HG02571 (cell line): ENCODE measurements around the gene CCDC88B.
"Not testable (repeated sequence)": the region's sequence is repeated elsewhere in the genome, so short reads cannot be mapped to it uniquely, and the experiment has no call there.

ENCODE experiments used
- ATAC-seq: cut with Tn5 transposase; IDR thresholded peaks from one replicate; pipeline ENCODE4 v1.9.1; 2021; ENCODE audit warnings: mild to moderate bottlenecking, moderate library complexity; ENCODE audit not compliant: unreplicated experiment

Gene CCDC88B

GRCh38 chr11:64305075-64305690 is 34.8 kb upstream of the CCDC88B start, which contains the start of gene ESRRA:
ESRRA (plus strand) TSS chr11:64305524; CDS start chr11:64307180, 1,656 bp downstream.
- ATAC-seq = peak; percentile 63

DNA sequence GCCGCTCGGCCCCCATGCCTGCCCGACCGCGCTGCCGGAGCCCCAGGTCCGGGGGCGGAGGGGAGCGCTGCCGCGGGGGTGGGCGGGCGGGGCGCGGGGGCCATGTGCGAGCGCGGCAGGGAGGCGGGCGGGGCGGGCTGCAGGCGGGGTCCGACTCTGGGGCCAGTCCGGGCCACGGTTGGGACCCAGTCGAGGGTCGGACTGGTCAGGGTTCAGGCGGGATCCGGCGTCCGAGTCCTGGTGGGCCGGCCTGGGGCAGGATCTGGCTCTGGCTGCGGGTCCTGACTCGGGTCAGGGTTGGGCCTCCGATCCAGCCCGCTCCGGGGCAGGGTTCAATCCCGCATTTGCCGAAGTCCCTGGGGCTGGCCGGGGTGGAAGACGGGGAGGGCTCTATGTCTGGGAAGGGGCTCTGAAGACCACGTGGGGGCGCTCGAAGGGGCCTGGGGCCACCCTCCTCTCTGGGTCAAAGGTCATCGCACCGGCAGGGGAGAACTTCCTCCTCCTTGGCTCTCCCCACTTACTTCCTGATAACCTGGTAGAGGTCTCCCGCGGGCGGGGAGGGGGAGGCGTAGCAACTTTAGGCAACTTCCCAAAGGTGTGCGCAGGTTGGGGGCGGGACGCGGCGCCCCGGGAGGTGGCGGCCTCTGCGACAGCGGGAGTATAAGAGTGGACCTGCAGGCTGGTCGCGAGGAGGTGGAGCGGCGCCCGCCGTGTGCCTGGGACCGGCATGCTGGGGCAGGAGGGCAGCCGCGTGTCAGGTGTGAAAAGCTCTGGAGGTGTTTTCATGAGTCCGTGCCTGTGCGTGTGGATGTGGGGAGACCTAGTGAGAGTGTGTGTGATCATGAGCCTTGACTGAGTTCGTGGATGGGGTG is 34.1 kb upstream of the CCDC88B start:
- ATAC-seq = peak; percentile 22

- ATAC-seq = no peak
Measured at GRCh38 chr11:64306563-64306875, 33.5 kb upstream of the CCDC88B start.

GRCh38 chr11:64306876-64307622 is 33.0 kb upstream of the CCDC88B start:
- no peak for ATAC-seq

DNA sequence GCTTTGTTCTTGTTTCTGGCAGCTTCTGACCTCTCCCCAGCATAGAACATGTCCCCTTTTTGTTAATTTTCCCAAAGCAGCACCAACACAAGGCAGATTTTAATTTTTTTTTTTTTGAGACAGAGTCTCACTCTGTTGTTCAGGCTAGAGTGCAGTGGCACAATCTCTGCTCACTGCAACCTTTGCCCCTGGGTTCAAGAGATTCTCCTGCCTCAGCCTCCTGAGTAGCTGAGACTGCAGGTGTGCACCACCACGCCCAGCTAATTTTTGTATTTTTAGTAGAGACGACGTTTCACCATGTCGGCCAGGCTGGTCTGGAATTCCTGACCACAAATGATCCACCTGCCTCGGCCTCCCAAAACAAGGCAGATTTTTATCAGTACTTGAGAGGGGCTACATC is 32.2 kb upstream of the CCDC88B start:
- ATAC-seq = not testable (repeated sequence)

GRCh38 chr11:64312947-64313346 is 27.1 kb upstream of the CCDC88B start:
- no peak for ATAC-seq

GRCh38 chr11:64313491-64314145 is 26.4 kb upstream of the CCDC88B start:
- no peak for ATAC-seq

GRCh38 chr11:64314146-64314804 is 25.7 kb upstream of the CCDC88B start:
- no peak for ATAC-seq

DNA sequence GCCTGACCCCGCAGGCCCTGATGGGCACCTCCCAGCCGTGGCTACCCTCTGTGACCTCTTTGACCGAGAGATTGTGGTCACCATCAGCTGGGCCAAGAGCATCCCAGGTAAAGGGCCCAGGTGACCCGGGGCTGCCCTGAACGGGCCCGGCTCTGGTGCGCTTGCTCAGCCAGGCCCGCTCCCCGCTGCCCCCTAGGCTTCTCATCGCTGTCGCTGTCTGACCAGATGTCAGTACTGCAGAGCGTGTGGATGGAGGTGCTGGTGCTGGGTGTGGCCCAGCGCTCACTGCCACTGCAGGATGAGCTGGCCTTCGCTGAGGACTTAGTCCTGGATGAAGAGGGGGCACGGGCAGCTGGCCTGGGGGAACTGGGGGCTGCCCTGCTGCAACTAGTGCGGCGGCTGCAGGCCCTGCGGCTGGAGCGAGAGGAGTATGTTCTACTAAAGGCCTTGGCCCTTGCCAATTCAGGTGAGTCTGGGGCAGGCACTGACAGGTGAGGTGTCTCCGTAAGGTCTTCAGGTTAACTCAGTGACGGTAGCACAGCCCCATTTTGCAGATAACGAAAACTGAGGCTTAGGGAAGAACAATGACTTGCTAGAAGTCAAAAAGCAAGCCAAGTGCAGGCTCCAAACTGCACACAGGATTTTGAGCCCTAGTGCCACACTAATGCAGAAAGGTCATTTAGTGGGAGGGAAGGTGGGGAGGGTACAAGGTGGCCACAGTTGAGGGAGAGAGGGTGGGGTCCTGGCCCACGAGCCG is 25.0 kb upstream of the CCDC88B start:
- no peak for ATAC-seq

DNA sequence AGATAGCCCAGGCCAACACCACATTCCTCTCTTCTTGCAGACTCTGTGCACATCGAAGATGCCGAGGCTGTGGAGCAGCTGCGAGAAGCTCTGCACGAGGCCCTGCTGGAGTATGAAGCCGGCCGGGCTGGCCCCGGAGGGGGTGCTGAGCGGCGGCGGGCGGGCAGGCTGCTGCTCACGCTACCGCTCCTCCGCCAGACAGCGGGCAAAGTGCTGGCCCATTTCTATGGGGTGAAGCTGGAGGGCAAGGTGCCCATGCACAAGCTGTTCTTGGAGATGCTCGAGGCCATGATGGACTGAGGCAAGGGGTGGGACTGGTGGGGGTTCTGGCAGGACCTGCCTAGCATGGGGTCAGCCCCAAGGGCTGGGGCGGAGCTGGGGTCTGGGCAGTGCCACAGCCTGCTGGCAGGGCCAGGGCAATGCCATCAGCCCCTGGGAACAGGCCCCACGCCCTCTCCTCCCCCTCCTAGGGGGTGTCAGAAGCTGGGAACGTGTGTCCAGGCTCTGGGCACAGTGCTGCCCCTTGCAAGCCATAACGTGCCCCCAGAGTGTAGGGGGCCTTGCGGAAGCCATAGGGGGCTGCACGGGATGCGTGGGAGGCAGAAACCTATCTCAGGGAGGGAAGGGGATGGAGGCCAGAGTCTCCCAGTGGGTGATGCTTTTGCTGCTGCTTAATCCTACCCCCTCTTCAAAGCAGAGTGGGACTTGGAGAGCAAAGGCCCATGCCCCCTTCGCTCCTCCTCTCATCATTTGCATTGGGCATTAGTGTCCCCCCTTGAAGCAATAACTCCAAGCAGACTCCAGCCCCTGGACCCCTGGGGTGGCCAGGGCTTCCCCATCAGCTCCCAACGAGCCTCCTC is 24.1 kb upstream of the CCDC88B start:
- not testable (repeated sequence) for ATAC-seq

GRCh38 chr11:64316672-64317324 is 23.2 kb upstream of the CCDC88B start:
- no peak for ATAC-seq

- ATAC-seq = peak; percentile 59
Measured at GRCh38 chr11:64317325-64317960, 22.6 kb upstream of the CCDC88B start, which contains the start of gene TRMT112. TRMT112 (minus strand) TSS chr11:64317559; CDS start chr11:64317526, 33 bp downstream.

DNA sequence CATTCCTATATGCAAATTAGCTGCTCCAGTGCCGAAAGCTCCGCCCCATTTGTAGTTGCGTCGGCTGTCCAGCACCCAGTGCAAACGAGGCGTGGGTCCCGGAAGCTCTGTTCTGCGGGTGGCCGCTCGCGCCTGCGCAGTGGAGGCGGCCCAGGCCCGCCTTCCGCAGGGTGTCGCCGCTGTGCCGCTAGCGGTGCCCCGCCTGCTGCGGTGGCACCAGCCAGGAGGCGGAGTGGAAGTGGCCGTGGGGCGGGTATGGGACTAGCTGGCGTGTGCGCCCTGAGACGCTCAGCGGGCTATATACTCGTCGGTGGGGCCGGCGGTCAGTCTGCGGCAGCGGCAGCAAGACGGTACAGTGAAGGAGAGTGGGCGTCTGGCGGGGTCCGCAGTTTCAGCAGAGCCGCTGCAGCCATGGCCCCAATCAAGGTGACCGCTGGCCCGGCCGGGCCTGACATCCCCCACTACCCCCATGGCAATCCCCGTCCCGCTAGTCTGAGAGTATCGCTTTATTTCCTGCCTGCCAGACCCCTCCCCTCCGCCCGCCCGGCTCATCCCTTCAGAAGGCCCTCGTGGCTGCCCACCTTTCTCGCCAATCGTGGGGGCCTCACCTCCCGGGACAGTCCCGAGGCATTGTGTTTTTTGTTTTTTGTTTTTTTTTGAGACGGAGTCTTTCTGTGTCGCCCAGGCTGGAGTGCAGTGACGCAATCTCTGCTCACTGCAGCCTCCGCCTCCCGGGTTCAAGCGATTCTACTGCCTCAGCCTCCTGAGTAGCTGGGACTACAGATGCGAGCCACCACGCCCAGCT is 21.8 kb upstream of the CCDC88B start, which contains the start of gene PRDX5:
TSS of gene PRDX5 (plus strand) at position 161 of the 805 bp plus-strand sequence. CDS start at position 256, 95 bp downstream.
- peak; percentile 72 for ATAC-seq

DNA sequence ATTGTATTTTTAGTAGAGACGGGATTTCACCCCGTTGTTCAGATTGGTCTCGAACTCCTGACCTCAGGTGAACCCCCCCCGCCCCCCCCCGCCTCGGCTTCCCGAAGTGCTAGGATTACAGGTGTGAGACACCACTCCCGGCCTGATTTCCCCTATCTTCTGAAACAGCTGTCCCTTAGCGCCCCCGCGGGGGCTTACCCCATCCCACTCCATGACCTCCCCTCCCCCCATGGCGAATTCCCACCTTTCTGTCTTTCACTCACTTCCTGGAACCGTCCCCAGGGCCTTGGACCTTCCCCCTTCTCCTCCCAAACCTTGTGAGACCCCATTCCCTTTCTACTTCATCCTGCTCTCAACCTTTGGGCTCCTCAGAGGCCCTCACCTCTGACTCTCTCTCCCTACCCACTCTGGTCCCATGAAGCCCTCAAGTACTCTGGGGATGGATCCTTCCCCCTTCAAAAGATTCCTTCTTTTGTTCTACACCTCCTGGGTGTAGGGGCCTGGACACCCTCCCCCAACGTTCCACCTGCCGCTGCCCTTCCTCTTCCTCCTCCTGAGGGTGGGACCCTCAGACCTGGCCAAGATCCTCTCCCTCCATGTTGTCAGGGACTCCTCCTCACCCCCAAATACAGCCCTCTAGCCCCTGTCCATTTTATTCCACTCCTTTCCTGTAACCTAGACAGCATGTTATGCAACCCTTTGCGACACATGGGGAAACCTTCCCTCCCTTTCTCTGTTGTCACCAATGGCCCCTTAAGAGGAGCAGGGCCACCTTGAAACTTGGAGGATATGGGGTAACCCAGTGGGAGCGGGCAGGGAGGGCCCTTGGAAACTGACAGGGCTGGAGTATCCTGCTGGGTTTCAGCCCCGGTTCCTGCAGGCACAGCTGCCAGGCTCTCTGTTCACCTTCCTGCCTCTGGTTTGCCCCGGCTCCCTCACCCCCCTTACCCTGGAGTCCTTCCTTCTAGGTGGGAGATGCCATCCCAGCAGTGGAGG is 20.9 kb upstream of the CCDC88B start:
- ATAC-seq = no peak

DNA sequence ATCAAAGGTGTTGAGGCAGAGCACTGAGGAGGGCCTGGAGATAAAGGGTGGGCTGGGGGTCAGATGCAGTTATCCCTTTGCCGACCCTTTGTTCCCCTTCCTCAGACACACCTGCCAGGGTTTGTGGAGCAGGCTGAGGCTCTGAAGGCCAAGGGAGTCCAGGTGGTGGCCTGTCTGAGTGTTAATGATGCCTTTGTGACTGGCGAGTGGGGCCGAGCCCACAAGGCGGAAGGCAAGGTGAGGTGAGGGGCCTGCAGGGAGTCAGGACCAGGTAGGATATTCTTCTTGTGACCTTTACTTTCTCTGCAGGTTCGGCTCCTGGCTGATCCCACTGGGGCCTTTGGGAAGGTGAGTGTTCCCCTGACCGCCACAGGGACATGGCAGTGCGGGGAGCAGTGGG is 19.4 kb upstream of the CCDC88B start:
- ATAC-seq = no peak

GRCh38 chr11:64321026-64321425 is 19.0 kb upstream of the CCDC88B start:
- no peak for ATAC-seq
